HEK293 (cell line): Measurements from ENCODE around the gene KLHL22.
A peak's percentile ranks its signal among the peaks of the same experiment; 100 is the strongest.

ENCODE experiments used
- CTCF ChIA-PET: fragments of 350-600 bp; formaldehyde crosslinking; extraction: SDS; loops from one replicate; lab custom pipeline; 2021; ENCODE audit warnings: antibody characterized with exemption; lab: Yijun Ruan, JAX
- POLR2A ChIA-PET: fragments of 300-600 bp; formaldehyde crosslinking; extraction: SDS; loops from one replicate; lab custom pipeline; 2020; ENCODE audit warnings: antibody characterized with exemption, inconsistent platforms; lab: Yijun Ruan, JAX
- H3K27ac ChIP-seq: fragments of 200-500 bp; sonication (Bioruptor generic); 2 replicates; pipeline ENCODE4 v1.5.1; 2014; ENCODE audit warnings: low read depth, low read length, control low read depth, inconsistent platforms; ENCODE audit errors: extremely low read depth
- H3K36me3 ChIP-seq, 2 experiments: fragments of 200-500 bp in 1 of 2; sonication (Bioruptor generic) in 1 of 2; 1 replicate in 1 of 2; 2 replicates in 1 of 2; pipeline ENCODE4 v1.5.1; 2014 to 2017; ENCODE audit warnings: inconsistent platforms in 2 of 2, low read length in 2 of 2; ENCODE audit not compliant: control insufficient read depth in 2 of 2, insufficient read depth in 1 of 2
- H3K4me1 ChIP-seq: fragments of 200-500 bp; sonication (Bioruptor generic); 2 replicates; pipeline ENCODE4 v1.5.1; 2014; ENCODE audit warnings: mild to moderate bottlenecking, low read length, inconsistent platforms; ENCODE audit not compliant: control insufficient read depth, insufficient read depth
- H3K4me3 ChIP-seq: 2 replicates; pipeline ENCODE4 v1.5.1; 2011; ENCODE audit warnings: low read depth, mild to moderate bottlenecking, control low read depth, low read length, moderate library complexity
- H3K9me3 ChIP-seq: fragments of 200-500 bp; sonication (Bioruptor generic); 2 replicates; pipeline ENCODE4 v1.5.1; 2014; ENCODE audit warnings: low read depth, low read length, inconsistent platforms; ENCODE audit not compliant: control insufficient read depth, insufficient read depth
- BCL6B ChIP-seq: fragments of 450-650 bp; formaldehyde crosslinking; IDR thresholded peaks from 2 replicates; pipeline ENCODE4 v1.5.1; 2017; ENCODE audit warnings: missing biosample characterization, missing genetic modification characterization
- GLI2 ChIP-seq: fragments of 450-650 bp; formaldehyde crosslinking; IDR thresholded peaks from 2 replicates; pipeline ENCODE4; 2017; ENCODE audit warnings: missing biosample characterization, missing genetic modification characterization, low read depth, borderline replicate concordance
- GLIS1 ChIP-seq: fragments of 450-650 bp; formaldehyde crosslinking; IDR thresholded peaks from 2 replicates; pipeline ENCODE4 v1.5.1; 2016; ENCODE audit warnings: missing biosample characterization, missing genetic modification characterization
- HOXA7 ChIP-seq: sonication (generic); formaldehyde crosslinking; IDR thresholded peaks from 2 replicates; pipeline ENCODE4 v1.8.1; 2022; ENCODE audit warnings: missing genetic modification reagents, borderline replicate concordance
- HOXC10 ChIP-seq: sonication (generic); formaldehyde crosslinking; IDR thresholded peaks from 2 replicates; pipeline ENCODE4 v1.8.1; 2023; ENCODE audit warnings: mild to moderate bottlenecking, missing genetic modification reagents
- RBAK ChIP-seq: fragments of 450-650 bp; formaldehyde crosslinking; IDR thresholded peaks from 2 replicates; pipeline ENCODE4 v1.5.1; 2016; ENCODE audit warnings: missing biosample characterization, missing genetic modification characterization
- REPIN1 ChIP-seq: fragments of 450-650 bp; formaldehyde crosslinking; IDR thresholded peaks from 2 replicates; pipeline ENCODE4 v1.5.1; 2017; ENCODE audit warnings: missing biosample characterization, missing genetic modification characterization, low read depth
- YY1 ChIP-seq: fragments of 450-650 bp; formaldehyde crosslinking; IDR thresholded peaks from 2 replicates; pipeline ENCODE4 v1.5.1; 2018; ENCODE audit warnings: missing biosample characterization, missing genetic modification characterization
- ZBTB10 ChIP-seq: fragments of 450-650 bp; formaldehyde crosslinking; IDR thresholded peaks from 2 replicates; pipeline ENCODE4 v1.5.1; 2016; ENCODE audit warnings: missing biosample characterization, missing genetic modification characterization
- ZBTB48 ChIP-seq: fragments of 450-650 bp; formaldehyde crosslinking; IDR thresholded peaks from 2 replicates; pipeline ENCODE4 v1.5.1; 2016; ENCODE audit warnings: missing biosample characterization, missing genetic modification characterization
- ZBTB6 ChIP-seq: fragments of 450-650 bp; formaldehyde crosslinking; IDR thresholded peaks from 2 replicates; pipeline ENCODE4 v1.5.1; 2017; ENCODE audit warnings: missing biosample characterization, missing genetic modification characterization
- ZNF16 ChIP-seq: fragments of 450-650 bp; formaldehyde crosslinking; IDR thresholded peaks from 2 replicates; pipeline ENCODE4 v1.5.1; 2016; ENCODE audit warnings: low read depth, missing biosample characterization, missing genetic modification characterization
- ZNF169 ChIP-seq: fragments of 450-650 bp; formaldehyde crosslinking; IDR thresholded peaks from 2 replicates; pipeline ENCODE4 v1.5.1; 2016; ENCODE audit warnings: missing biosample characterization, missing genetic modification characterization
- ZNF214 ChIP-seq: fragments of 450-650 bp; formaldehyde crosslinking; IDR thresholded peaks from 2 replicates; pipeline ENCODE4 v1.5.1; 2017; ENCODE audit warnings: missing biosample characterization, mild to moderate bottlenecking, missing genetic modification characterization, borderline replicate concordance
- ZNF302 ChIP-seq: fragments of 450-650 bp; formaldehyde crosslinking; IDR thresholded peaks from 2 replicates; pipeline ENCODE4 v1.5.1; 2016; ENCODE audit warnings: missing biosample characterization, missing genetic modification characterization, low read depth
- ZNF335 ChIP-seq: fragments of 450-650 bp; formaldehyde crosslinking; conservative IDR thresholded peaks from 2 replicates; pipeline ENCODE4 v1.5.1; 2016; ENCODE audit warnings: missing biosample characterization, missing genetic modification characterization
- ZNF366 ChIP-seq: fragments of 450-650 bp; formaldehyde crosslinking; conservative IDR thresholded peaks from 2 replicates; pipeline ENCODE4 v1.5.1; 2016; ENCODE audit warnings: missing biosample characterization, missing genetic modification characterization
- ZNF555 ChIP-seq: fragments of 450-650 bp; formaldehyde crosslinking; conservative IDR thresholded peaks from 2 replicates; pipeline ENCODE4 v1.5.1; 2017; ENCODE audit warnings: missing biosample characterization, mild to moderate bottlenecking, missing genetic modification characterization, inconsistent platforms
- ZNF585B ChIP-seq: fragments of 450-650 bp; formaldehyde crosslinking; IDR thresholded peaks from 2 replicates; pipeline ENCODE4 v1.5.1; 2016; ENCODE audit warnings: missing biosample characterization, missing genetic modification characterization
- ZNF624 ChIP-seq: fragments of 450-650 bp; formaldehyde crosslinking; IDR thresholded peaks from 2 replicates; pipeline ENCODE4 v1.5.1; 2017; ENCODE audit warnings: missing biosample characterization, missing genetic modification characterization
- ZNF658 ChIP-seq: fragments of 450-650 bp; formaldehyde crosslinking; IDR thresholded peaks from 2 replicates; pipeline ENCODE4; 2016; ENCODE audit warnings: missing biosample characterization, missing genetic modification characterization
- ZNF664 ChIP-seq: fragments of 450-650 bp; formaldehyde crosslinking; IDR thresholded peaks from 2 replicates; pipeline ENCODE4 v1.5.1; 2016; ENCODE audit warnings: missing biosample characterization, missing genetic modification characterization
- ZNF76 ChIP-seq: fragments of 450-650 bp; formaldehyde crosslinking; IDR thresholded peaks from 2 replicates; pipeline ENCODE4; 2016; ENCODE audit warnings: low read depth, missing biosample characterization, missing genetic modification characterization, borderline replicate concordance

KLHL22 gene

GRCh38 chr22:20526628-20527355, 31.2 kb upstream of the KLHL22 start (continued):
- TF ChIP-seq ZNF169 (no peak), ZBTB48 (tag by site-specific recombination) (peak; percentile 62; the same call in 1 of the 2 replicates), ZNF658 (tag by site-specific recombination) (no peak)

- ChIA-PET CTCF (interaction anchor here (0.6 to 2.3 kb wide), 4 partner anchors 17 to 70 kb away, joined by 3 to 27 read pairs (median 6); no protein-coding TSS in a partner anchor), POLR2A (interaction anchor here (0.8 to 5.6 kb wide), 3 partner anchors 13 to 22 kb away, joined by 4 to 35 read pairs (median 16); partner anchors contain the start of gene MED15)
- peaks cover 0 to 24% of the 10 kb centered on the region in 2 experiments; a peak in 2 of 3 replicates for H3K36me3 ChIP-seq
- H3K4me3 ChIP-seq = no peak overlapping the region
- peaks cover 13% of the 10 kb centered on the region for H3K4me1 ChIP-seq
- no peak overlapping the region for H3K27ac ChIP-seq
- TF ChIP-seq REPIN1 (tag by site-specific recombination) (no peak), ZNF366 (tag by site-specific recombination) (0 out of 2 replicates have a peak, but pooled peaks have one; percentile 17)
- no peaks in the 10 kb centered on the region for H3K9me3 ChIP-seq
These were observed 30.7 kb upstream of the KLHL22 start for GRCh38 chr22:20526305-20526627.

GRCh38 chr22:20525048-20525447, 29.5 kb upstream of the KLHL22 start:
- H3K4me1 ChIP-seq = peaks cover 6% of the 10 kb centered on the region; the same call in 1 of the 2 replicates
- no peak overlapping the region for H3K4me3 ChIP-seq
- H3K27ac ChIP-seq = no peak overlapping the region
- POLR2A ChIA-PET = interaction anchor here (5.6 kb wide), 1 partner anchor 17 kb away, joined by 35 read pairs; the partner anchor contains the start of gene MED15
- TF ChIP-seq RBAK (tag by site-specific recombination) = no peak
- no peak for TF ChIP-seq ZBTB10 (tag by site-specific recombination)
- TF ChIP-seq YY1 (tag by site-specific recombination) = no peak
- no peak for TF ChIP-seq ZNF16
- no peak for TF ChIP-seq BCL6B (tag by site-specific recombination)
- no peak for TF ChIP-seq ZBTB6
- no peak for TF ChIP-seq ZNF624
- TF ChIP-seq ZNF335 (tag by site-specific recombination) = no peak
- no peak for TF ChIP-seq ZNF214 (tag by site-specific recombination)
- TF ChIP-seq GLIS1 (tag by site-specific recombination) = no peak
- TF ChIP-seq HOXC10 (CRISPR knock-in tag) = no peak
- TF ChIP-seq ZNF302 (tag by site-specific recombination) = no peak
- no peak for TF ChIP-seq GLI2 (tag by site-specific recombination)
- TF ChIP-seq HOXA7 (CRISPR knock-in tag) = no peak
- TF ChIP-seq ZNF664 (tag by site-specific recombination) = no peak
- TF ChIP-seq ZNF555 = no peak
- TF ChIP-seq ZNF76 (tag by site-specific recombination) = no peak
- TF ChIP-seq ZNF585B = no peak
- CTCF ChIA-PET = interaction anchor here (2.3 kb wide), 1 partner anchor 39 kb away, joined by 27 read pairs; no protein-coding TSS in a partner anchor
- H3K36me3 ChIP-seq = peaks cover 0 to 32% of the 10 kb centered on the region in 2 experiments; a peak in 2 of 3 replicates
- H3K9me3 ChIP-seq = no peaks in the 10 kb centered on the region
